Fibroblast of lung (primary cell): ENCODE data around the gene NOP9. TPM values are rescaled to one million over a fixed set of nuclear protein-coding genes. Genes with fewer than 3 reads are reported as not detected.

ENCODE experiments used
- DNase-seq, 2 donors: peaks; one replicate each; pipeline versions ENCODE4 v3.0.0 to v3.0.0-alpha.2; 2010; ENCODE audit warnings: low read depth in 2 of 2
- H2AFZ ChIP-seq: 2 replicates; pipeline ENCODE4 v1.5.1; 2012; ENCODE audit warnings: low read length, control low read depth, inconsistent platforms
- H3K27ac ChIP-seq: 2 replicates; pipeline ENCODE4 v1.5.1; 2011; ENCODE audit warnings: low read length, control low read depth; ENCODE audit not compliant: insufficient read depth
- H3K27me3 ChIP-seq: 2 replicates; pipeline ENCODE4 v1.5.1; 2011; ENCODE audit warnings: mild to moderate bottlenecking, low read length; ENCODE audit not compliant: control insufficient read depth, insufficient read depth
- H3K36me3 ChIP-seq: 2 replicates; pipeline ENCODE4 v1.5.1; 2011; ENCODE audit warnings: low read length; ENCODE audit not compliant: control insufficient read depth, insufficient read depth
- H3K4me1 ChIP-seq: 2 replicates; pipeline ENCODE4 v1.5.1; 2011; ENCODE audit warnings: low read length; ENCODE audit not compliant: control insufficient read depth, insufficient read depth; ENCODE audit errors: extremely low read depth
- H3K4me2 ChIP-seq: 2 replicates; pipeline ENCODE4 v1.5.1; 2011; ENCODE audit warnings: low read length, control low read depth; ENCODE audit not compliant: insufficient read depth; ENCODE audit errors: extremely low read depth
- H3K4me3 ChIP-seq, 4 experiments: fragments of 200-600 bp in 1 of 4; sonication (generic) in 1 of 4; replicated peaks in 1 of 4; 2 replicates each; pipeline ENCODE4 v1.5.1; 2011 to 2016; ENCODE audit warnings: low read length in 4 of 4, low read depth in 3 of 4, mild to moderate bottlenecking in 3 of 4, control low read depth in 2 of 4, inconsistent platforms in 1 of 4, mixed read lengths in 1 of 4; ENCODE audit not compliant: insufficient read depth in 1 of 4; ENCODE audit errors: control extremely low read depth in 1 of 4
- H3K79me2 ChIP-seq: 2 replicates; pipeline ENCODE4 v1.5.1; 2012; ENCODE audit warnings: mild to moderate bottlenecking, low read length, inconsistent platforms; ENCODE audit not compliant: control insufficient read depth, insufficient read depth
- H3K9ac ChIP-seq: 2 replicates; pipeline ENCODE4 v1.5.1; 2011; ENCODE audit warnings: mild to moderate bottlenecking, low read length, control low read depth; ENCODE audit not compliant: insufficient read depth
- H3K9me3 ChIP-seq: 2 replicates; pipeline ENCODE4 v1.5.1; 2012; ENCODE audit warnings: low read depth, low read length; ENCODE audit not compliant: control insufficient read depth, insufficient read depth
- H4K20me1 ChIP-seq: 2 replicates; pipeline ENCODE4 v1.5.1; 2011; ENCODE audit warnings: low read length; ENCODE audit not compliant: control insufficient read depth, insufficient read depth; ENCODE audit errors: extremely low read depth
- EZH2 ChIP-seq: IDR thresholded peaks from 2 replicates; pipeline ENCODE4 v1.5.1; 2012; ENCODE audit warnings: low read length, control low read depth, mild to moderate bottlenecking; ENCODE audit errors: missing control alignments
- polyA plus RNA-seq, 2 donors: library from polyadenylated mRNA; depleted of rRNA in 1 of 2; stranded (reverse) in 1 of 2; unstranded in 1 of 2; fragments of >200 nt; gene quantifications; 2 replicates each; pipeline ENCODE4 v1.2.1, GENCODE V29; 2011 to 2012; ENCODE audit warnings: missing spikeins in 1 of 2
- total RNA-seq: library from RNA; depleted of rRNA; stranded (reverse); fragments of >200 nt; gene quantifications from 2 replicates; pipeline ENCODE4 v1.2.1, GENCODE V29; 2014
- TF ChIP-seq, protein P1 (sequence below), 2 donors: IDR thresholded peaks in 1 of 2; conservative IDR thresholded peaks in 1 of 2; 1 replicate in 1 of 2; 2 replicates in 1 of 2; pipeline ENCODE4 v1.5.1; 2011 to 2012; ENCODE audit warnings: low read length in 2 of 2, control low read depth in 1 of 2, inconsistent platforms in 1 of 2, low read depth in 1 of 2, mild to moderate bottlenecking in 1 of 2

Gene NOP9
- total and polyA plus RNA-seq, 2 donors (not counting 1 experiment from before 2014, with no cell fraction given), result 8.0 to 16.2 TPM

DNA sequence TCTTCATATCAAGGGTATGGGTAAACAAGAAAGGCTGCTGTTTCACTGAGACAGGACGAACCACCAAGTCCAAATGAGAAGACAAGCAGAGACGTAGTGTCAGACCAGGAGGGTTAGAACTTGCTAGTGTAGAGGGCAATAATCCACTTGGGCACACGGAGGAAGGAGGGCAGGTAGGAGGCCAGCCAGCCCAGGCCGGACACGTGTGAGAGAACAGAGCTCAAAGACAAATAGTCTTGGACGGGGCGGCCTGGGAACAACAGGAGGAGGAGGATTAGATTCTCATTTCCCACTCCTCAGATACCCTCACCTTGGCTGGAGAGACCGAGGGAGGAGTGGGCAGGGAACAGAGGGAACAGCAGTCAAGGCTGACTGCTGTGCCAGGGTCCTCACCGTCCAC lies 8.9 kb upstream of the NOP9 start:
- H3K27ac ChIP-seq, result no peak overlapping the region
- no peak for TF ChIP-seq EZH2
- TF ChIP-seq, protein P1, sequence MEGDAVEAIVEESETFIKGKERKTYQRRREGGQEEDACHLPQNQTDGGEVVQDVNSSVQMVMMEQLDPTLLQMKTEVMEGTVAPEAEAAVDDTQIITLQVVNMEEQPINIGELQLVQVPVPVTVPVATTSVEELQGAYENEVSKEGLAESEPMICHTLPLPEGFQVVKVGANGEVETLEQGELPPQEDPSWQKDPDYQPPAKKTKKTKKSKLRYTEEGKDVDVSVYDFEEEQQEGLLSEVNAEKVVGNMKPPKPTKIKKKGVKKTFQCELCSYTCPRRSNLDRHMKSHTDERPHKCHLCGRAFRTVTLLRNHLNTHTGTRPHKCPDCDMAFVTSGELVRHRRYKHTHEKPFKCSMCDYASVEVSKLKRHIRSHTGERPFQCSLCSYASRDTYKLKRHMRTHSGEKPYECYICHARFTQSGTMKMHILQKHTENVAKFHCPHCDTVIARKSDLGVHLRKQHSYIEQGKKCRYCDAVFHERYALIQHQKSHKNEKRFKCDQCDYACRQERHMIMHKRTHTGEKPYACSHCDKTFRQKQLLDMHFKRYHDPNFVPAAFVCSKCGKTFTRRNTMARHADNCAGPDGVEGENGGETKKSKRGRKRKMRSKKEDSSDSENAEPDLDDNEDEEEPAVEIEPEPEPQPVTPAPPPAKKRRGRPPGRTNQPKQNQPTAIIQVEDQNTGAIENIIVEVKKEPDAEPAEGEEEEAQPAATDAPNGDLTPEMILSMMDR (conservative IDR thresholded peaks at IDR 0.05 in 1 of 2, IDR thresholded peaks at IDR 0.05 in 1 of 2; ENCODE audit: low read depth in 1 of 2, low read length in 2 of 2), result no peak
- no peak for DNase-seq

DNA sequence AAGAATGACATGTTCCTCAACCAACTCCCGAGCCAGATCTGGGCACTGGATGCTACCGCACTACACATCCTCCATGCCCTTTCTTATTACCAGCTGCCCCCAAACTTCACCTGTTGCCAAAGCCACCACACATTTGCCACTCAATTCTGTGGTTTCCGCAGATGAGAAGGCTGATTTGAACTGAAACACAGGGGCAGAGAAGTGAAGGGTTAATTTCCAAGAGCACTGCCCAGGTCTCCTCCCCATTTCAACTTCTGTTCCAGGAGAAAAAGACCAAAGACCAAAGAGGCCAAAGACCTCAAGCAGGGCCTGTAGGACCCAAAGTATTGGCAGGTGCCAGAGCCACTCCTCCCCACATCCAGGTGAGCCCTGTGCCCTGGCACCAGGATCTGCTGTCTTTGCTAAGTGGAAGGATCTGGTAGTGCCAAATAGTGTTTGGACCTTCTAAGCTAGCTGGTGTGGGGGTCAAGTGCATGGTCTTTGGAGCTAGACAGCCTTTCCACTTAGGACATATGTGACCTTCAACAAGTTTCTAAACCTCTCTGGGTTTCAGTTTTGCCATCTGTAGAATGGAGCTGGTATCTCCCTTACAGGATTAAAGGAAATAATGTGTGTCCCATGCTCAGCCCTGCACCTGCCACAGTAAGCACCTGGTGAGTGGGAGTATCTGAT lies 8.1 kb upstream of the NOP9 start:
- Histone ChIP-seq H3K9me3 (no peaks in the 10 kb centered on the region), H3K79me2 (no peaks in the 10 kb centered on the region), H3K36me3 (peaks cover 21% of the 10 kb centered on the region), H3K4me3 (no peak overlapping the region), H3K27ac (no peak overlapping the region), H2AFZ (no peak overlapping the region), H3K4me2 (no peak overlapping the region), H3K4me1 (peaks cover 2% of the 10 kb centered on the region), H4K20me1 (no peaks in the 10 kb centered on the region), H3K9ac (no peak overlapping the region), H3K27me3 (no peaks in the 10 kb centered on the region)
- TF ChIP-seq, protein P1 (conservative IDR thresholded peaks at IDR 0.05 in 1 of 2, IDR thresholded peaks at IDR 0.05 in 1 of 2; ENCODE audit: low read depth in 1 of 2, low read length in 2 of 2), result no peak
- TF ChIP-seq EZH2, result no peak
- no peak for DNase-seq

More for the DNA sequence above, 8.9 kb upstream of the NOP9 start:
- Histone ChIP-seq H3K79me2 (no peaks in the 10 kb centered on the region), H3K27me3 (no peaks in the 10 kb centered on the region), H3K4me3 (no peak overlapping the region), H2AFZ (no peak overlapping the region), H3K4me1 (no peaks in the 10 kb centered on the region), H3K4me2 (no peak overlapping the region), H3K9ac (no peak overlapping the region), H3K9me3 (no peaks in the 10 kb centered on the region), H3K36me3 (peaks cover 14% of the 10 kb centered on the region), H4K20me1 (no peaks in the 10 kb centered on the region)

DNA sequence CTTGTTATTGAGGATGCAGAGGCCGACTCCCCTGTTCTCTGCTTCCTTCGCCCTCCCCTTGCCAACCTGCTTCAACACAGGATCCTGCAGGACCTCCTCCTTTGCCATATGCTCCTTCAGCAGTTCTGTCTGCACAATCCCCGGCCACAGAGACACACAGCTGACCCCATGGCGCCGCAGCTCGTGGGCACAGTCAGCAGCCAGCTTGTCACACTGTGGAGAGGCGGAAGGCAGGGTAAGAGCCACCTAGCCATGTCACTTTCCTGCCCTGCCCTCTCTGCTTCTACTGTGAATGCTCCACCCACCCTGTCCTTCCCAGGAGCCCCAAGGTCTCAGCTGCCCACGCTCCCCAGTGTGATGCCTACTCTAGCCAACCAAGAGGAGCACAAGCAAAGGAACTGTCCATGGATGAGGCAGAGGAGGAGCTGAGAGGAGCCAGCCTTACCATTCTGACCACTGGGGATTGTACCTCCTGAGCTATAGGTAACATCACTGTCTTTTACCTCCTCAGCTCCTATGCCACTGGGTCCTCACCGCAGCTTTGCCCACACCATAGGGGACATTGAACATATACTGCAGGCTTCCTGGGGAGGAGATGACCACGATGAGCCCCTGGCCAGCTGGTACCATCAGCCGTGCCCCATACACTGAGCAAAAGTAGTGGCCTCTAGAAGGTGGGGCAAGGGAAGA lies 7.4 kb upstream of the NOP9 start:
- no peak for DNase-seq
- no peaks in the 10 kb centered on the region for H3K9me3 ChIP-seq
- peaks cover 4% of the 10 kb centered on the region for H3K4me1 ChIP-seq
- no peak overlapping the region for H3K4me2 ChIP-seq
- H3K27ac ChIP-seq, result no peak overlapping the region
- no peak overlapping the region for H3K9ac ChIP-seq
- peaks cover 21% of the 10 kb centered on the region for H3K36me3 ChIP-seq
- no peak for TF ChIP-seq EZH2
- TF ChIP-seq, protein P1 (conservative IDR thresholded peaks at IDR 0.05 in 1 of 2, IDR thresholded peaks at IDR 0.05 in 1 of 2; ENCODE audit: low read depth in 1 of 2, low read length in 2 of 2), result no peak
- no peaks in the 10 kb centered on the region for H4K20me1 ChIP-seq
- H2AFZ ChIP-seq, result no peak overlapping the region
- H3K4me3 ChIP-seq, result no peak overlapping the region
- no peaks in the 10 kb centered on the region for H3K27me3 ChIP-seq
- H3K79me2 ChIP-seq, result no peaks in the 10 kb centered on the region
